Fibroblast of lung (primary cell): ENCODE measurements around the gene RPL13A.

Experiments used
- EZH2 ChIP-seq: IDR thresholded peaks from 2 replicates; pipeline ENCODE4 v1.5.1; 2012; ENCODE audit warnings: low read length, control low read depth, mild to moderate bottlenecking; ENCODE audit errors: missing control alignments
- TF ChIP-seq, protein P1 (sequence below), 2 donors: IDR thresholded peaks in 1 of 2; conservative IDR thresholded peaks in 1 of 2; 1 replicate in 1 of 2; 2 replicates in 1 of 2; pipeline ENCODE4 v1.5.1; 2011 to 2012; ENCODE audit warnings: low read length in 2 of 2, control low read depth in 1 of 2, inconsistent platforms in 1 of 2, low read depth in 1 of 2, mild to moderate bottlenecking in 1 of 2

DNA sequence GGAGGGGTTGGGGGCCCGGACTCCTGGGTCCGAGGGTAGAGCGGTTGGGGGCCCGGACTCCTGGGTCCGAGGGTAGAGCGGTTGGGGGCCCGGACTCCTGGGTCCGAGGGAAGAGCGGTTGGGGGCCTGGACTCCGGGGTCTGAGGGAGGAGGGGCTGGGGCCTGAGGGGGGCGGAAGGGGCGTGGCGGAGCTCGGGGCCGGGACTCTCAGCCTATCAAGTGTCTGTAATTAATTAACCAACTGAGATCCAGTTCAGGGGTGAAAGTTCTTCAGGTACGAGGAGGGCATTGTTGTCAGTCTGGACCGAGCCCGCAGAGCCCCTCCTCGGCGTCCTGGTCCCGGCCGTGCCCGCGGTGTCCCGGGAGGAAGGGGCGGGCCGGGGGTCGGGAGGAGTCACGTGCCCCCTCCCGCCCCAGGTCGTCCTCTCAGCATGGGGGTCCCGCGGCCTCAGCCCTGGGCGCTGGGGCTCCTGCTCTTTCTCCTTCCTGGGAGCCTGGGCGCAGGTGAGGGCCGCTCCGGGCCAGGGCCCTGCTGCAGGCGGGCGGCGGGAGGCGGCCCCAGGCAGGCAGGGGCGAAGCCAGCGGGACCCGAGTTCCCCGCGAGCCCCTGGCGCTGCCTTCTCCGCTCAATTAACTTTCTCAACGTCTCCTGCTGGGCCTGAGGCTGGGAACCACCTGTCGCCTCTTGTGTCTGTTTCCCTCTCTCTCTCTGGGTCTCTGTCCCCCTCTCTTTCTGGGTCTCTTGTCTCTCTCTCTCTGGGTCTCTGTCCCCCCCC is 25.8 kb downstream of the RPL13A start:
- TF ChIP-seq, protein P1, sequence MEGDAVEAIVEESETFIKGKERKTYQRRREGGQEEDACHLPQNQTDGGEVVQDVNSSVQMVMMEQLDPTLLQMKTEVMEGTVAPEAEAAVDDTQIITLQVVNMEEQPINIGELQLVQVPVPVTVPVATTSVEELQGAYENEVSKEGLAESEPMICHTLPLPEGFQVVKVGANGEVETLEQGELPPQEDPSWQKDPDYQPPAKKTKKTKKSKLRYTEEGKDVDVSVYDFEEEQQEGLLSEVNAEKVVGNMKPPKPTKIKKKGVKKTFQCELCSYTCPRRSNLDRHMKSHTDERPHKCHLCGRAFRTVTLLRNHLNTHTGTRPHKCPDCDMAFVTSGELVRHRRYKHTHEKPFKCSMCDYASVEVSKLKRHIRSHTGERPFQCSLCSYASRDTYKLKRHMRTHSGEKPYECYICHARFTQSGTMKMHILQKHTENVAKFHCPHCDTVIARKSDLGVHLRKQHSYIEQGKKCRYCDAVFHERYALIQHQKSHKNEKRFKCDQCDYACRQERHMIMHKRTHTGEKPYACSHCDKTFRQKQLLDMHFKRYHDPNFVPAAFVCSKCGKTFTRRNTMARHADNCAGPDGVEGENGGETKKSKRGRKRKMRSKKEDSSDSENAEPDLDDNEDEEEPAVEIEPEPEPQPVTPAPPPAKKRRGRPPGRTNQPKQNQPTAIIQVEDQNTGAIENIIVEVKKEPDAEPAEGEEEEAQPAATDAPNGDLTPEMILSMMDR (conservative IDR thresholded peaks at IDR 0.05 in 1 of 2, IDR thresholded peaks at IDR 0.05 in 1 of 2; ENCODE audit: low read depth in 1 of 2, low read length in 2 of 2): no peak
- no peak for TF ChIP-seq EZH2
